SW480 (cell line): Measurements from ENCODE around the gene HACE1.

Experiments
- DNase-seq: peaks from one replicate; pipeline ENCODE4 v3.0.0-alpha.2; 2016; ENCODE audit warnings: low spot score

Gene HACE1

DNA sequence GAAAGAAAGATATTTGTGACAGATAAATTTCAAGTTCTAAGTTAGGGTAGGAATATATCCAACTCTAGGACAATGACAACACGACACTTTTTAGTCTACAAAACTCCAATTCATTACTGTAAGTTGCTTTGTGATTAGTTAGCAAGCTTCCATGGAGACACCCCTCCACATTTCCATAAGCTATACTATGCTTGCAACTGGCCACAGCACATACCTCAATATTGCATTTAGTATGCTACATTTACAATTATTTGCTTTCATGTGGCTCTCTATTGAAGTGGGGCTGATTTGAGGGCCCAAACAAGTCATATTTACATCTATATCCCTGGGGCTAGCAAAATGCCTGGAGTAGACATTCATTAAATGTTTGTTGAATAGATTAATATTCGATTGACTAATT, 129.3 kb downstream of the HACE1 start:
- DNase-seq: no peak

DNA sequence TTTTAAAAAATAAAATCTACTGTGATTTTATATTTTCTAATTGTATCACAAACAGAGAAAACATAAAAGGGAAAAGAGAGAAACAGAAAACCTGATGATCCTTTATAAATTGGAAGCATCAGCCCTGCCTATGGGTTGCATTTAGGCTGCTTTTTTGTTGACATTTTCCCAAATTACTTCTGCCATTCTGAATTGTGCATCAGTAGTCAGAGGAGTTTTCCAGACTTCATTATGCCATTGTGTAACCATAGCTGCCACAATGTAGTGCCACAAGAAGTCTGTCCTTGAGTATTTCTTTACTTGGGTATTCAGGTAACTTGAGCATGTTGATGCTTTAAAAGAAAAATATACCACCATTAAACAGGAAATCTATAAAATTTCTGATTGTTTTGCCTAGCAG, 130.3 kb downstream of the HACE1 start:
- no peak for DNase-seq

DNA sequence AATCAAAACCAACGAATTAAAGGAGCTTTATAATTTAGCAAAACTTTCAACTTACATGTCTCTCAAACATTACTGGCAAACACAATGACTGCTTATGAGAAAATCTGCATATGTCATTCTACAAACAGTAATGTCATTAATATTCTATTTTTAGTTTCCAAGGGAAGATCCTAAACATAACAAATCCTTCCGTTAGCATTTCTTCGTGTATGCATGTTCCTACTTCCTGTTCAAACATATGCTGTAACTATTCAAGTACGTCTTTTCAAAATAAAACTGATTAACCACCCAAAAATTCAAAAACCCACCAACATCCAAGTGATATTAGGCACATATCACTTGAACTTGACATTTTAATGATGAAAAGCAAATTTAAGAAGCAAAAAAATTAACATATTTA, 131.3 kb downstream of the HACE1 start:
- no peak for DNase-seq

DNA sequence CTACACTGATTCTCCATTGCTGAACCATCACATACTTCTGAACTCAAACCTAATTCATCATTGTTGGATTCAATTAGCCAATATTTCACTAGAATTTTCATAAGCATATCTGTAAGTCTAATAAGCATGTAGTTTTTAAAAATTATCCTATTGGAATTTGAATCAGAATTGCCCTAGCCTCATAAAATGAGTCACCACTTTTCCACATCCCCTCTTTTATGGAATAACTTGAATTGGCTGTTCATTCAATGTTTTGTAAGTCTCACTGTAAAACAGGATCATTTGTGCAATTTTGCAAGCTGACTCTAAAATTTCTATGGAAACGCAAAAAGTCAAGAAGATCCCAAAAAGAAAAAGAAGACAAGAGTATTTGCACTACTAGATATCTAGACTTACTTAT, 141.0 kb downstream of the HACE1 start:
- no peak for DNase-seq

DNA sequence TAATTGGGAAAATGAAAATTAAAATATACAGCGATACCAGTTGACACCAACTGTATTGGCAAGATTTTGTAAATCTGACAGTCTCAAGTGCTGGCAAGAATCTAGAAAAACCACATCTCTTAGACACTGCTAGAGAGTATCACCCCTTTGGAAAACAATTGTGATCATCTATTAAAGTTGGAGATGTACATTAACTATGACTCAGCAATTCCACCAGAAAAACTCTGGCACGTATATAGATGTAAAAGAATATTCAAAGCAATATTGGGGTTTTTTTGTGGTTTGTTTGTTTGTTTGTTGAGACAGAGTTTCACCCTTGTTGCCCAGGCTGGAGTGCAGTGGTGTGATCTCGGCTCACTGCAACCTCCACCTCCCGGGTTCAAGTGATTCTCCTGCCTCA, 142.9 kb downstream of the HACE1 start:
- no peak for DNase-seq

DNA sequence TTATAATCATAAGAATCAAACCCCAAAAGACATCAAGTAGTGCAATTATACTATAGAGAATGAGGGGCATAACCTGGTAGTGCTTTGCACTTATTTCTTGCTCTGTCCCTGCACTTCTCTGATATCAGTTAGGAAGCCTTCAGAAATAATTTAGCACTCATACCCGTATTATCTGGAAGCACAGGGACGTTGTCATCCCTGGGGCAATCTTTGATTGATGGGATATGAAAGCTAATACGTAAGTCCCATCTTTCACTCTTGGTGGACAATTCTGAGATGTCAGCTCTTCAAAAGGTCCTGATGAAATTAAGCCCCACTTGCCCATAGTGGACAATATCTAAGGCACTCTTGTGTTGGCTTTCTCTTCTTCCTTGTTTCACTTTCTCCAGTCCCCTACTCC, 144.9 kb downstream of the HACE1 start:
- no peak for DNase-seq

DNA sequence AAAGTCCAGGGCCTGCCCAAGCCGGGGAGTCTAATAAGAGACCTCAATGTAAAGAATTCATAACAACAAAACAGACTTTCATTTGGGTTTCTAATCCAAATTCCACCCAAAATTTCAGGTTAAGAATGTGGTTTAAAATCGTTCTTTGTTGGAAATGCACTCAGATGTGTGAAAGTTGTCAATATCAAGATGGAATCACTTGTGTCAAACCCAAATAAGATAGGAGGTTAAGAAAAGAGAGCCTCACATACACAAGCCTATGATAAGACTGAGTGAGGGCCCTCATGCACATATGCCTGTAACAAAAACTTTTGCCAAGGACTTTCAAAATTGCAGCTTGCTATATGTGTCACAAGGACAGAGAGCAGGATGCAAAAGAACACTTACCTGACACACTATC, 145.7 kb downstream of the HACE1 start:
- DNase-seq: no peak

DNA sequence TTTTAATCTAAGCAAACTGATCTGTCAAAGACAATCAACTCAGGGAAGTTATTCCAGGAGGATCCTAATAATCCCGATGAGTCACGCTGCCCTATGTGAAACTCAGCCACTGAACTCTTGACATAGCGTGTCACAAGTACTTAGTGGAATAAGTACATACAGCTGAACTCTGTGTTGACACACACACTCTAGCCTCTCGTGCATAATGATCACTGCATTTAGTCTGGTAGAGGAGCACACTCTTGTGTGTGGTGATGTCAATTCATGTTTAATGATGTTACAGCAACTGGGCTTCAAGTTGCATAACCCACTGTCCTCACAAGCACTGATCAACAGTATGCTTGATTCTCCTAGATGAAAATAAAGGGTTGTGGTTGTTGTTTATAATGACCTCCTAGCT, 148.3 kb downstream of the HACE1 start:
- peak; percentile 2 for DNase-seq

DNA sequence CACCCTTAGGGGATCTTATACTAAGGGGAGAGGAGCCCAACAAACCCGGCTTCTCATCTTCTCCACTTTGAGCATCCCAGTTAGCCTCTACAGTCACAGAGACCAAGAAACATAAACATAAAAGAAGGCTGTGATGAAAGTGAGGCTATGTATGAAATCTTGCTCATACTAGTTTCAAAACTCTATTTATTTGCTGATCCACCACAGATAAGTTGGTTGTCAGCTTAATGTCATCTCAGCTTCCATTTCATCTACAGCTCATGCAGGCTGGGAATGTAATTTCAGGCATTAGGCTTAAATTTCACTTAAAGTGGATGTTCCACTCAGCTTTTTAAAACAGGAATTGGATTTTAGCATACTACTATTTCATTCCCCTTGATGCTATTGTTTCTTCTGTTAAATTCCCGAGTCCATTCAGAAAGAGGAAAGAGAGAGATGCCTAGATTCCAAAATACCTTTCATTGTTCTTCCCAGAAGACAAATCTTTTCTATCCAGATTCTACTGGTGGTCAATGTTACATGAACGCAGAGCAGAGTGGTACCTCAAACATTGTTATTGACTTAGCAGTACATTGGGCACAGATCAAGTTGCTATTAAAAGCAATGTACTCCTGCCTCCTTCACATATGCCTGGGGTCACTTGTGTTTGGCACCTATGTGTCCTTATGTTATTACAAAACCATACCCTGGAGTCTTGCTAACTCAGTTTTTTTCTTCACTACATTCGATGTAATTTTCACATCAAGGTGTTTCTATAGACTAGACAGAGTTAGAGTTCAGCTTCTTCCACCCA, 149.0 kb downstream of the HACE1 start:
- no peak for DNase-seq

DNA sequence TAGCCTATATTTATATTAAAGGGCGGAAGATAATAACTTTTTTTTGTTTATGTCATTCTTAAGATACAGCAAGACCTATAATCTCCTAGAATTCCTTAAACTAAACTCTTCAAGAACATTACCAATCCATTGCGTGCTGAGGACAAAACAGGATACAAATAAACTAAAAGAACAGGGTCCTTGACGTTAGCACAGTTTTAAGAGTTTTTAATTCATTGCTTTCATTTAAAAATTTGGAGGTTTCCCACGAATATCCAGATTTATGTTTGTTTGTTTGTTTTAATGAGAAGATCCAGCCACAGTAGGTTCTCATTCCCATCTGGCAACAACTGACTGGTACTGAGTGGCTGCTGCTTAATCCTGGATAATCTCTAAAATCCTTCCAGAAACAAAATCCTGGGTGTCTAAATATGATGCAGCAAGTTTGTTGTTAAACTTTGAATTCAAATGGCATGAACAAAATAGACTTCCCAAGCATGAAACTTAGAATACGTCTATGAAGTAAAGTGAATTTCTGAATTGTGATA, 153.7 kb downstream of the HACE1 start:
- DNase-seq: no peak

DNA sequence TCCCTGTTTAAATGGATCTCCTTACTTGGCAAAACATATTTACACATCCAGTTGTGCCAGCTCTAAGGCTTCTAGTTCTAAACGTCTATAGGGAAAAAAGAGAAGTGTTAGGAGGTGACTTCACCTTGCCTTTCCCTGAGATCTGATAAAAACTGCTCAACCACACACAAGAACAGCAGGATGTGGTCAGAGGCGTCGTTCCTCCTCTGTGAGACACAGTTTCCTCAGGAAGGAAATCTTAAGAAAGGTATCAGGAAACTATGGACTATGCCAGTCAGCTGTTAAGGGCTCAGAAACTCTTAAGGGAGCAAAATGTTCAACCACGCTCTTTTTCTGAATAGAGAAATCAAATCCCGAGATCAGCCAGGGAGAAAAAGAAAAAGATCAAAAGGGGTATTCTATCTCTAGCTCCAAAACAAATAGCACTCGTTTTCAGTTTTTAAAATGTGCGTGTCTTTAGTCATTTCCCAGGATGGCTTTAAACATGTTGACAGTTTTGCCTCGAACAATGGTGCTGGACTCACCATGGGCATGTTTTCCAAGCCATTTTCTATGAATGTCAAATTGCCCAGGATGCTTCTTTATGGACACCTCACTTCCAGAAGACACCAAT, 154.5 kb downstream of the HACE1 start:
- no peak for DNase-seq

DNA sequence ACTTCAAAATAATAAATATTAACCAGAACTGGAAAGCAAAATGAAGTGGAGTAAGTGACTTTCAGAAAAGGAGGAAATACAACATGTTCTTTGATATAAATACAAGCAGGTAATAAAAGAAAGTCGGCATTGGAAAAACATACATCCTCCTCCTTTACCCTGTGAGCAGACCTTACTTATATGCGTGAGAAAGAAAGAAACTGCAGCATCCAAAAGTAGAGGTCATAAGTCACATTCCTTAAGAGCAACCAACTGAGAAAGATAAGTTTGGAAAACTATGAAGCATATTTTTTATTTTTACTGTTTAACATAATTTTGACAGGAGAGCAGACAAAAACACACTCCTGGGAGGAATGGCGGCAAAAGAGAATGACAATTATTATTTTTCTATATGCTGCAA, 155.5 kb downstream of the HACE1 start:
- DNase-seq: no peak

DNA sequence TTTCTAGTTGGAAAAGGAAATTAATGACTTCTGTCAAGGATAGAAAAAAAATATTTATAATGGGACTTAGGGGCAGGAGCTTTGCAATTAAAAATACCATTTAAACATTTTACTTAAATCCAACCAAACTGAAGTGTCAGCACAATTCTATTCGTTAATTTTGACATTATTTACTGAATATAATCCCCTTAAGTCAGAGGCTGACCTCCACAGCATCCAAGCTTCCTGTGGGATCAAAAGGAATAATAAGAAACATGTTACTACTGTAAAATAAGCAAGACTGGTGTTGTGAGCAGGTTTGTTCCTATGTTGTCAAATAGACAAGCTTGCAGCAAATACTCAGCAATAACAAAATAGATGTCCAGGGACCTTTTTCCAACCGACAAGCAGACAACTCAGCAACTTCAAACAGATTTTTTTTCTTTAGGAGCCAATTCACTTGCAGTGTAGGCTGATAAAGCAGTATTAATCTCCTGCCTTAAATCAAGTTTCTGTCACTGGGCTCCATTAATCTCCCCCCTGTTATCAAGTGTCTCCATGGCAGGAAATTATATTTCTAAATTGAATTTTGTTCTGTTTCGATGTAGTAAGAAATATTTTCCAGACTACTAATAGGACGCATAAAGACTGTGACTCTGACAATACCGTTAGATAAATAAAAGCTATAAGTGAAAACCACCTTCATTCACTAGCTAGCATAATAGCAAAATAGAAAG, 157.4 kb downstream of the HACE1 start:
- no peak for DNase-seq

DNA sequence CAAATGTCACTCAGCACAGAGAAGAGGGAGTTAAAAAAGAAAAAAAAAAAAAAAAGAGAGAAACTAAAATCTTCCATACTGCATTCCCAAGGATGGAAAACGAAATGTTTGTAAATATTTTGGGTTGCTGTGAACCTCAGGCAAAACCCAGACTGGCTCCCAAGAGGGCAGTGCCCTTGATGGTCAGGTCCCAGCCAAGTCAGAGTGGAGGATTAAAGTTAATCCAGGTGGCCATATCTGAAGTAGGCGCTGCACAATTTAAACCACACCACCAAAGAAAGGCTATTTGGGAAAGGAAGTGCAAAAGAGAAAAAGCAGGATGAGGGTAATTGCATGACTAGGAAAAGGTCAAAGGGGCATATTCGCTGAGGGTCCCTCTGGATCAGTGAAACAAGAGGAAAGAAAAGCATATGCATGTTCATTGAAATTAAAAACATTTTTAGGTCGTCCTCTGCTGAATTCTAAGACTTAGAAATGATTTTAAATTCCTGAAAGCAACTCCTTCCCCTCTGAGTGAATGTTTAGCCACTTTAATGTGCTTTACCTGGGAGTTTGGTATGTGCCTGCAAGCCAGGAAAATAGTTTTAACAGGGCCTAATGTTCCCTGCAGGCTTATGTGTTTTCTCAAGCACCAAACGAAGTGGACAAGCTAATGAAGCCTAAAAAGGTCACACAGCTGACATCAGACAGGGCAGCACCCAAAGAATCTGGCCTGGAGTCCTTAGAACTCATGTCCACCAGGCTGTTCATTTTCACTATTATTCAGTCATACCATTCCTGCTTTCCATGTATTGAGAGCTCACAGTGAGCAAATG, 159.1 kb downstream of the HACE1 start:
- no peak for DNase-seq

DNA sequence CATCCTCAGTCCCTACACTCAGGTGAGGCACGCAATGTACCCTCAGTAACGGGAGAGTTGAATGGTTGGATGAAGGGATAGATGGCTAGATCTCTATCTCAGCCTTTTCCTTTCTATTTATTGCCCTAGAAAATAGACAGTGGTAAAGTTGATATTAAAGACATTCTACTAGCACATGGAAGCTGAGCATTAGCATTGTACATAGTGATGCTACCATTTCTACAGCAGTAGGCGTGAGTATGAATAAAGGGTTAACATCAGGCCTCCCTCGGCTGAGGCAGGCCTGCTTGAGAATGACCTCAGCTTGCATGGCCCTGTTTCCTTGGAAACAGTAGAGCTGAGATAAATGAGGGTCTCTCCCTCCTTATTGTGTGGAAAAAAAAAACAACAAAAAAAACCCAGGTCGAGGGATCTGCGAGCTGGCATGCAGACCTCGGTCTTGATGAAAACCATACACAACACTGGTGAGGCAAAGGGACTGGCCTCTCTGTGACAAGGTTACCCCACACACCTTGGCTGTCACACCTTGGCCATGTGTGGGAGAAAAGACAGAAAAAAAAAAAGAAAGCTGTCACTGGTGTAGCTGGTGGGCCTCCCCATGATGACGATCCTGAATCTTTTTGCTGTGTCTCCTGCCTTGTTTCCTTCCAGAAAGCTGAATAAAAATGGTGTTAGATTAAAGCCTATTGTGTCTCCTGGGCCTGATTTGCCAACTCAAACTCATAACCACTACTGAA, 160.0 kb downstream of the HACE1 start:
- no peak for DNase-seq

DNA sequence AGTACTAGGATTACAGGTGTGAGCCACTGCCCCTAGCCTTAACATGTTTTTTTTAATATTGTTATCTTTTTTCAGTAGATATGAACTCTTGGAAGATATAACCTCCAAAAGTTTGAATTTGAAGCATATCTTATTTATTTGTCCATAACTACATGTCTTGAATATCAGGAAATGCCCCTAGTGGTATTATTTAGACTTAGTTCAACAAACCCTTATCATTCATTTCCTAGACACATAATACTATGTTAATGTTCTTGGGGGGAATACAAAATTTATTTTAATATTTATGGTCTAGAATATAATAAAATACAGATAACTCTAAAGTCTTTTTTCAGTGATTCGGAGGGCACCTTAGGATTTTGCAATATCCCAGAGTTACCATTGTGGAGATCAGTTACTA, 160.7 kb downstream of the HACE1 start:
- DNase-seq: no peak

DNA sequence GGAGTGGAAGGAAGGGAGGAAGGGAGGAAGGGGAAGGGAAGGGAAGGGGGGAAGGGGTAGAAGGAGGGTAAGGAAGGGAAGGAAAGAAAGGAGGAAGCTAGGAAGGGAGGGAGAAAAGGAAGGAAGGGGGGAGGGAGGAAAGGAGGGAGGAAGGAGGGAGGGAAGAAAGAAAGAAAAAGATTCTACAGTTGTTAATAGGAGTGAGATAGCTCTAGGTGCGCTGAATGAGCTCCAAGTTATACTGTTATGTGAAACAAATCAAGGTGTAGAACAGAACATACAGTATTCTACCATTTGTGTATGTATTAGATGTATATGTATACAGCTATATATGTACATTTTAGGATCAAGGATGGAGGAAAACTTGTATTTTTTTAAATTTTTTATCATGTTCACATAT, 167.7 kb downstream of the HACE1 start:
- DNase-seq: no peak

DNA sequence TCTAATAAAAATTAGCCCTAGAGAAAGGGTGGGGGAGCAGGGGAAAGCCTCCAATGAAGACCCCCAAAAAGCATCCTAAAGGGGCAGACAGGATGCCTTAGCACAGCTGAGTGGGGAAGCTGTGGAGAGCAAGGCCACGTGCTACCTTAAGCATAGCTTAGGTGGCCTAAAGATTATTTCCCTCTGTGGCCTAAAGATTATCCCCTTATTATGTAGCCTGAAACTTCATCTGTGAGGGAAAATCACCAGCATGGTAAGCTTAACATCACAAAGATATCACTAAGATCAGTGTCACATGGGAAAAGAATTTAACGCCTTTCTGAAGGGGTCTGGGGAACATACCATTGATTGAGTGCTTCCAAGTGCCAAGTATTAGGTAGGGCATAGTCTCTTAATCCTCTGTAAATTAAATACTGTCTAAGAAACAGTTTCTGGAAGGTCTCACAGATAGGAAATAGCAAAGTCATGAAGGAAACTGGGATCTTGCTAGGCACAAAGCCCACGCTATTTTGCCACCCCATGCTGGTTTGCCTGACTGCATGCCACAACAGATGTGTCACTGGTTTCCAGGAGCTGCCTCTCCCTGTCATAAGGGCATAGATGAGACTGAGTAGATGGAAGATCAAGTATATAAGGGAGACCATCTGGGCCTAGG, 170.0 kb downstream of the HACE1 start:
- no peak for DNase-seq

DNA sequence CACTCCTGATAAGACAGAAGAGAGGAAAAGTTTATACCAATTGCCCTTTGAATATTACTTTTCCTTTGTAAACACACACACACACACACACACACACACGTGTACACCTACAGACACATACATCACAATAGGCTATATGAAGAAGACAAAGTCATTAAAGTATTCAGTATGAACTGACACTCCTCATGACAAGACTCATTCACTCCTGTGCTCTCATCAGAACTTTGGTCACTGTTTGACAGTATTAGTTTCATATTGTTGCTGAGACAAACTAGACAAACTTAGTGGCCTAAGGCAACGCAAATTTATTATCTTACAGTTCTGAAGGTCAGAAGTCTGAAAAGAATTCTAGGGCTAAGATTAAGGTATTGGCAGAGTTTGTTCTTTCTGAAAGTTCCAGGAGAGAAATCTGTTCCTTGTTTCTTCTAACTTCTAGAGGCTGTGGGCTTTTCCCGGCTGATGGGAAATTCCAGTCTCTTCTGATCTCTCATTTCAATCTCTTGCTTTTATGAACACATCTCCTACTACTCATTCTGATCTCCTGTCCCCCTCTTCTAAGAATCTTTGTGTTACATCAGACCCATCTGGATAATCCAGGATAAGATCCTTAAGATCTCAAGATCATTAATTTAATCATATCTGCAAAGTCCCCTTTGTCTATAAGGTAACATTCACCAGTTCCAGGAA, 171.3 kb downstream of the HACE1 start:
- DNase-seq: no peak

DNA sequence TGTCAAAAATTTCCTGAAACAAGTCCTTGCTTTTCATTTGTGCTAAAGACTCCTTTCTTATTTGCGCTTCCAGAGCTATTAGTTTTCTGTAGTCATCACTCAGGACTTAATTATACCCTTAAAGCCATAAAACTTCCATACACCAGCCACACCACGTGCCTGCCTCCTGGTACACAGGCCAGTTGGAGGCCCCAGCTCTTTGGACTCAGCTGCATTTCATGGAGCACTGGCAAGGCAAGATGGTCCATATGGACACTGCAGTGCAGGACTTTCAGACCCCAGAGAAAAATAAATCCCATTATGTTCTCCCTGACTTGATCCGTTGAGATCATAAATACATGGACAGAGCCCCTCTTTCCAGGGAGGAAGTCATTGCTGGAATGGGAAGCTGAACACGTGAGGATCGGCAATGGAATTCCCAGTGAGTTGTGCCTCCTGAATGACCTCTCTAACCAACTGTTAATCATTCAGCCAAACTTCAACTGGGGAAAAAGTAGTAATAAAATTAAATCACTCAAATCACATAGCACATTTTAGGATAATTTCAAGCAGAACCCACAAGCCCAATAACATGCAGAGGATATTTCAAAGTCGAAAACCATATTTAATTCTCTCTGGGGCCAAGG, 173.1 kb downstream of the HACE1 start:
- DNase-seq: no peak
